ENCODE results near the gene SAXO2.
"Not testable (repeated sequence)": the region's sequence is repeated elsewhere in the genome, so short reads cannot be mapped to it uniquely, and the experiment has no call there.

The SAXO2 gene

DNA sequence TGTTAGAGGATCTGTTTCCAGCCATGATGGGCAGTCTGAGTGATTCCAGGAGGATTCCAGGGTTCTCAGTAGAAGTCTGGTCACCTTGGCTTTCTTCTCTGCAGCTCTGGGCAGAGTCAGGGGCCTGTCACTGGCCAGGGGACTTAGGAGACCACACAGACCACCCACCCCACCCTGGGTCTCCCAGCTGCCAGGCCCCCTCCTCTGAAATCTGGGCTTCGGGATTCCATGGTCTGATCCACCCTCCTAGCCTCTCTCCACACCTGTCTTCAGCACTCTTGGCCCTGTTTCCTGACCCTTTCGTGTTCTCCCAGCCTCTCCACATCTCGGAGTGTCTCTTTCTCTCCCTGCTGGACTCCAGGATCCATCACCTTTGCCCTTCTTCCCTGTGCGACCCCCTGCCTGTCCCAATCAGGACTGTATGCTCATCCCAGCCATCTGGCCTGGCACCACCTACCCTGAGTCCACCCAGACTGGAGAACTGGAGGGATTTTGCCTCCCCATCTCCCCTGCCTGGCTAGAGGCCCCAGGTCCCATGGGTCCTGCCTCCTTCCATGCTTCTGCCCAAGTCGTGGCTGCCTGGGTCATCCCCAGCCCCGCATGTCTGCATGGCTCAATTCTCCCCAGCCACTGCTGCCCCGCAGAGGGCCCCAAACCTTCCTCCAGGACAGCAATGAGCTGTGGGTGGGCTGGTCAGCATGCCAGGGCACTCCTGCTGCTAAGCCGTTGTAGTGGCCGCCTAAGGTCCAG lies 52.3 kb downstream of the SAXO2 start:
- no peak for DNase-seq

DNA sequence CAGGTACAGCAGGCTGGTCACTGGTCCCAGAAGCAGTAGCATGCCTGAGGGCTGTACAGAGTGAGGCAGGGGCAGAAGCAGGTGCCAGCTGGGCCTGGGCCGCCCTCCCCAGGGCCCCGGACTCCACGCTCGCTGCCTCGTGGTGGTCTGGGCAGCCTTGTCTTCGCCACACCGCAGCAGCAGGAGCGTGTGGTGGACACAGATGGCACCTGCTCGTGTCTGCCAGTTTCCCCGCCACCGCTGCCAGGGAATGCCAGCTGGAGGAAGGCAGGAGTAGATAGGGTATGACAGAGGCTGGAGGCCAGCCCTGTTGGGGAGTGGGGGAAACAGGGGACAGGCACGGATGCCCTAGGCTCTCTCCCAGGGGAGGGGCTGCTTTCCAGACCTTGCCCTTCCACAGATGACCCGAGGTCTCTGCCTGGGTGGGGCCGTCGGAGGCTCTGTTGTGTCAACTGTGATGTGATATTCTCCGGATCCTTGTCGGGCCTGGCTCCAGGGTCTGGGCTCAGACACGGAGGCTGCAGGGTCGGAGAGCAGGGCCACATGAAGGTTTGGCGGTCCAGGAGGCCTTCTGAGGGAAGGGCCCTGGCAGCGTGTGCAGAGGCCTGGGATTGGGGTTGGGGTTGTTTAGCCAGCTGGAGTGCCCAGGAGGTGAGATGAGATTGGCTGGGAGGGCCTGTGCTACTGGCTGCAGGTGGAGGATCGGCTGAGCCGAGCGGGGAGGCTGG lies 53.1 kb downstream of the SAXO2 start:
- DNase-seq = no peak

DNA sequence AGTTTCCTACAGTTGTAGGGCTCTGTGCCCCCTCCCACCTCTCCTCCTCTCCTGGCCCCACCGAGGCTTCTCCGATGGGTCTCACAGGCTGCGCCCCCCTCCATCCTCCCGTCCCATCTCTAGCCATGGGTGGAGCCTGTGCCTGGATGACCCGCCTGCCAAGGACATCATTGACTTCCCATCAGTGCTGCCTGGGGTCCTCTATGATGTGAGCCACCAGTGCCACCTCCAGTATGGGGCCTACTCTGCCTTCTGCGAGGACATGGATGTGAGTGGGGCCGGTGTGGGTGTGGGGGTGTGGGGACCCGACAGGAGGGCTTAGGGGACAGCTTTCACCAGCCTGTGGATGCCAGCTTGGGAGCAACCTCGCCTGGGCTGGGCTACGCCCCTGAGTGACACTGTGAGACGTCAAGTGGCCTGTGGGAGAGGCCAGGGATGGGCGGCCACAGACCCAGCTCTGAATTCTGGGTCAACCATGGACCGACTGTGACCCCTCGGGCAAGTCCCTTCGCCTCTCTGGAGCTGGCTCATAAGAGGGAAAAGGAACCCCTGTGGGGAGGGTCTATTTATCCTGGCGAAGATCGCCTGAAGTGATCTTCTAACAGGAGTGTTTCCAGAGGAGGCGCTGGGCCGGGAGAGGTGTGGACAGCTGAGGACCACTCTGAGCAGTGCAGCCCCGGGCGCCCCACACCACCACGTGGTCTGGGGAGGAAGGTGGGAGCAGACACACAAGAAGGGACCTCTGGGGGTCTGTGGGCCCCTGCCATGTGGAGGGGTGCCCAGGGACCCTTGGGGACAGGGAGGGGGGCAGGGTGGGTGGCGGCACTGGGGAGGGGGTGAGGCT lies 53.9 kb downstream of the SAXO2 start:
- DNase-seq = not testable (repeated sequence)

DNA sequence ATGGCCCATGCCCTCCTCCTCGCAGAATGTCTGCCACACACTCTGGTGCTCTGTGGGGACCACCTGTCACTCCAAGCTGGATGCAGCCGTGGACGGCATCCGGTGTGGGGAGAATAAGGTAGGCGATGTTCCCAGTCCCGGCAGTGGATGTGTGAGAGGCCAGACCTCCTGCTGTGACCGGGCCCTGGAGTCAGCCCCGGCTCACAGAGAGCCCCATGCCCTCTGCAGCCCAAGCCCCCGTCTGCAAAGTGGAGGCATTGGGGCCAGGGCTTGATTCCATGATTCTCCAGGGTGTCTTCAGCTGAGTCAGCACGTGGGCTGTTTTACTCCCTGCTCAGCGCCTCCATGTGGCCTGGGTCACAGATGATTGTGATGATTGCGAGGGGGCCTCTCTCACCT lies 54.5 kb downstream of the SAXO2 start:
- no peak for DNase-seq

DNA sequence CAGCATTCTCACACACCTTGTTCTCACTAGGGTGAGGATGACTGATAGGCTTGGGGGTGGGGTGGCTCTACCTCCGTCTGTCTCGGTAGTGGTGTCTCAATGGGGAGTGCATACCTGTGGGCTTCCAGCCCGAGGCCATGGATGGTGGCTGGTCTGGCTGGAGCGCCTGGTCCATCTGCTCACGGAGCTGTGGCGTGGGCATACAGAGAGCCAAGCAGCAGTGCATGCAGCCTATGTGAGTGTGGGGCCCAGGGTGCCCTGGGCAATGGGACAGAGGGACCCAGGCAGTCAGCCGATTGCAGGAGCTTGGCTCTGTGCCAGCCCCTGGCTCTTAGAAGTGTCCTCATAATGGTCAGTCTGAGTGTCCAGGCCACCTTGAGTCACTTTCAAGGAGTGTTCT lies 54.9 kb downstream of the SAXO2 start:
- not testable (repeated sequence) for DNase-seq

DNA sequence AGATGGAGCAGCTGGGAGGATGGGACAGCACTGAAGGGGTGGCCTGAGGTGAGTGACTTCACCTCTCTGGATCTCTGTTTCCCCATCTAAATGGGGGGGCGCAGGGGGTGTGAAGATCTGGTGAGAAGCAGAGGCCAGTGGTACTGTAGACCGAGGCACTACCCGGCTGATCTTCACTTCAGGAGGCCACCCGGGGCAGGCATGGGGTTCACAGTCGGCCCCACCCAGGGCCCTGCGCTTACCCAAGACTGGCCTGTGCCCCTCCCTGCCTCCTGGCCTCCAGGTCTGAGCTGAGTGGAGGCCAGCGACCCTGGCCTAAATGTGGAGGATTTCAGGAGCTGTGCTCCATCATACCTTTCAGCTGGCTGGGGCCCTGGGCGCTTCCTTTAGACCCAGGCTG lies 55.7 kb downstream of the SAXO2 start:
- not testable (repeated sequence) for DNase-seq

DNA sequence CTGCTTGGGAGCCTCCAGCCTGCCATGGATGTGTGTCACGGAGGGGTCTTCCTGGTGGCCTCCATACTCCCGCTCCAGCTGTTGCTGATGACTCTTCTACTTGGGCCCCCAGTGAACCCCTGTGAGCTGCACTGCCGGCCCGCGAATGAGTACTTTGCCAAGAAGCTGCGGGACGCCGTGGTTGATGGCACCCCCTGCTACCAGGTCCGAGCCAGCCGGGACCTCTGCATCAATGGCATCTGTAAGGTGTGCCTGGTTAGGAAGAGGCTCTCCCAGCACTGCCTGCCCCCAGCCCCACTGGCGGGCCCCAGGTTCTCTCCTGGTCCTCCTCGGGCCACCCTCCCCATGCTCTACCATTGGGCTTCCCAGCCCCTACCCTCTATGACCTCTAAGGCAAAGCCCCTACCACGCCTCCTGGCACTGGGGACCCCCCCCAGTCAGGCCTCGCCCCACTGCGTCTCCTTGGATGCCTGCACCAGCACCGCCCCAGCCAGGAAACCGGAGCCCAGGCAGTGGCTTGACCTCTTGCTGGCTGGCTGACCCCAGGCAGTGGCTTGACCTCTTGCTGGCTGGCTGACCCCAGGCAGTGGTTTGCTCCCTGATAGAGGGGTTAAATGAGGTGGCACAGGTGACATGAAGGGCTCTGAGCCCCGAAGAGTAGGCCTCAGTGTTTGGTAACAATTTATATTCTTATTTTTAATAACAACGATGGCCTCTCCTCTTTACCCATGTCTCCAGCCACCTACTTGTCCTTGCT lies 57.1 kb downstream of the SAXO2 start:
- DNase-seq = not testable (repeated sequence)

DNA sequence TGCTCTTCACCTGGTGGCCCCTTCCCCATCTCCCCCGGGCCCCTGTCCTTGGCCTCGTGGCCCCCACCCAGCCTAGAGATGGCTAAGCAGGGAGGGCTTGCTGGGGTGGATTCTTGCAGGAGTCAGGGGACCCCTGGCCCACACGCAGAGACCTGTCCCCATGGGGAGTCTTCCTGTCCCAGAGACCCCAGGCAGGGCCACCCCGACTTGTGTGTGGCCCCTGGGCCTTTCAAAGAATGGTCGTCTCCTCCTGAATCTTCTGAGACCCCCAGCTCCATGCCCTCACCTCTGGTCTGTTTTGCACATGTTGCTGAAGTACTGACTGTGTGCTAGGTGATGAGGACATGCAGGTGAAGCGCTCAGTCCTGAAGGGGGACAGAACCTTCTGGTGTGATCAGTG lies 58.2 kb downstream of the SAXO2 start:
- not testable (repeated sequence) for DNase-seq

DNA sequence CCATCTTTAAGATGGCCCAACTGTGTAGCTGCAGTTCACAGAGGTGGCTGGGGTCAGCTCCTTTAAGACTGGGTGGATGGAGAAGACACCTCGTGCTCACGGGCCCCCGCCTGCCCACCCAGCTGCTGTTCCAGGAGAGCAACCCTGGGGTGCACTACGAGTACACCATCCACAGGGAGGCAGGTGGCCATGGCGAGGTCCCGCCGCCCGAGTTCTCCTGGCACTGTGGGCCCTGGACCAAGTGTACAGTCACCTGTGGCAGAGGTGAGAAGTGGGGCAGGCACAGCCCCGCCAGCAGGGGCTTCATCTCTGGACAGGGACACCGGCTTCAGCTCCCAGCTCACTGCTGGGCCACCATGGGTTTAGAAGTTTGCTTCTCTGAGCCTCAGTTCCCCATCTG lies 59.9 kb downstream of the SAXO2 start:
- DNase-seq = not testable (repeated sequence)

DNA sequence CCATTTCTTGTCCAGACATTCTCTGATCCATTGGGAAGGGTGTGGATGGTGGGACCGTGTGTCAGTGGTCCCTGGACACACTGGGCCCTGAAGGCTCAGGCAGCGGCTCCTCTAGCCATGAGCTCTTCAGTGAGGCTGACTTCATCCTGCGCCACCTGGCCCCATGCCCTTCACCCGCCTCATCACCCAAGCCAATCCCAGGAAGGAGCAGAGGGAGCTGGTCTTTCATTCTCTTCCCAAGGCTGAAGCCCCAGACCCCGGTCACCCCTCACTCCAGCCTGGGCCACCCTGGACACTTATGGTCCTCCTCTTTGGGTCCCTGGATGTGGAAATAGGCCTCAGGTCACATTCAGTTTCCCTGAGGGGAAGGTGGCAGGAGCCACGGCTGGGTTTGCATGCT lies 62.2 kb downstream of the SAXO2 start:
- not testable (repeated sequence) for DNase-seq

DNA sequence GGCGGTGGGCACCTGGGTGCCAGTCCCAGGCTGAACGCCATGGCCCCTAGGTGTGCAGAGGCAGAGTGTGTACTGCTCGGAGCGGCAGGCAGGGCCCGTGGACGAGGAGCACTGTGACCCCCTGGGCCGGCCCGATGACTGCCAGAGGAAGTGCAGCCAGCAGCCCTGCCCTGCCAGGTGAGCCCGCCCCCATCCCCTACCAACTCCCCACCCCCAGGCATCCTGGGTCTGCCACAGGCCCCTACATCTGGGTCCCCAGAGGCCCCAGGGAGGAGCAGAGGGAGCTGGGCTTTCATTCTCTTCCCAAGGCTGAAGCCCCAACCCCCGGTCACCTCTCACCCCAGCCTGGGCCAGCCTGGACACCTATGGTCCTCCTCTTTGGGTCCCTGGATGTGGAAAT lies 63.0 kb downstream of the SAXO2 start:
- not testable (repeated sequence) for DNase-seq

DNA sequence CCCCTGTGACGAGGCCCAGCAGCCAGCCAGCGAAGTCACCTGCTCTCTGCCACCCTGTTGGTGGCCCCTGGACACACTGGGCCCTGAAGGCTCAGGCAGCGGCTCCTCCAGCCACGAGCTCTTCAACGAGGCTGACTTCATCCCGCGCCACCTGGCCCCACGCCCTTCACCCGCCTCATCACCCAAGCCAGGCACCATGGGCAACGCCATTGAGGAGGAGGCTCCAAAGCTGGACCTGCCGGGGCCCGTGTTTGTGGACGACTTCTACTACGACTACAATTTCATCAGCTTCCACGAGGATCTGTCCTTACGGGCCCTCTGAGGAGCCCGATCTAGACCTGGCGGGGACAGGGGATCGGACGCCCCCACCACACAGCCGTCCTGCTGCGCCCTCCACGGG lies 64.3 kb downstream of the SAXO2 start:
- not testable (repeated sequence) for DNase-seq

DNA sequence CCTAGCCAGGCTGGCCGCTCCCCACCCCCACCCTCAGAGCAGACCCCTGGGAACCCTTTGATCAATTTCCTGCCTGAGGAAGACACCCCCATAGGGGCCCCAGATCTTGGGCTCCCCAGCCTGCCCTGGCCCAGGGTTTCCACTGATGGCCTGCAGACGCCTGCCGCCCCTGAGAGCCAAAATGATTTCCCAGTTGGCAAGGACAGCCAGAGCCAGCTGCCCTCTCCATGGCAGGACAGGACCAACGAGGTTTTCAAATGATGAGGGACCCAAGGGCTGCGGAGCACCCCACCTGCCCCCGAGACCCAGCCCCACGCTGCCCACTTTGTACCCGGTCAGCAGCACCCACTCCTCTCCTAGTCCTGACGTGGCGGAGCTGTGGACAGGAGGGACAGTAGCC lies 64.8 kb downstream of the SAXO2 start:
- not testable (repeated sequence) for DNase-seq

DNA sequence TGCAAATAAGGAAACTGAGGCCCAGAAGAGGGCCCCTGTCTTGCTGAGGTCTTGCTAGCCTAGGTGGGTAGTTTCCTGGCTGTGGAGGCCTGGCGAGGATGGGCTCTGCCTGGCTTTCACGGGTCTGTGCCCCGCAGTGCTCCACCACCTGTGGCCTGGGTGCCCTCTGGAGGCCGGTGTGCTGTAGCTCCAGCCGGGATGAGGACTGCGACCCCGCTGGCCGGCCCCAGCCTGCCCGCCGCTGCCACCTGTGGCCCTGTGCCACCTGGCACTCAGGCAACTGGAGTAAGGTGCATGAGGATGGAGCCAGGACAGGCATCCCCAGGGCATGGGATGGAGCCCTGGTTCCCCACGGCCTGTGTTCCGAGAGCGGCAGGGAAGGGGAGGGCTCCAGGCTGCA lies 66.4 kb downstream of the SAXO2 start:
- DNase-seq = not testable (repeated sequence)

DNA sequence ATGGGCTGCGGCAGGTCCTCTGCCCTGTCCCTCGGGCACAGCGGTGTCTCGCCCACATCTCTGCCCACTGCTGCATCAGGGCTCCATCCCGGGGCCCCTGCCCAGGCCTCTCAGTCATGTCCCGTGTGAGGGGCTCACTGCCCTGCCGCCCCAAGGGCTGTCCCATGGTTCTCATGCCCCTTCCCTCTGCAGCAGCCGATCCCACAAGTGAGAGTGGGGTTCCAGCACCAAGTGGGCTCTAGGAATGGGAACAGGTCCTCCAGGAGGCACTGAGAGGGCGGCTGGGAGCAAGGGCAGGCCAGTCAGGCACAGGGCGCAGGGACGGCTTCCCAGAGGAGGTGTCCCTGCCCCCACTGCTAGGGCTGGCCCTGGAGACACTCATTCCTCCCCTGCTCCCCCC lies 68.3 kb downstream of the SAXO2 start:
- DNase-seq = not testable (repeated sequence)

DNA sequence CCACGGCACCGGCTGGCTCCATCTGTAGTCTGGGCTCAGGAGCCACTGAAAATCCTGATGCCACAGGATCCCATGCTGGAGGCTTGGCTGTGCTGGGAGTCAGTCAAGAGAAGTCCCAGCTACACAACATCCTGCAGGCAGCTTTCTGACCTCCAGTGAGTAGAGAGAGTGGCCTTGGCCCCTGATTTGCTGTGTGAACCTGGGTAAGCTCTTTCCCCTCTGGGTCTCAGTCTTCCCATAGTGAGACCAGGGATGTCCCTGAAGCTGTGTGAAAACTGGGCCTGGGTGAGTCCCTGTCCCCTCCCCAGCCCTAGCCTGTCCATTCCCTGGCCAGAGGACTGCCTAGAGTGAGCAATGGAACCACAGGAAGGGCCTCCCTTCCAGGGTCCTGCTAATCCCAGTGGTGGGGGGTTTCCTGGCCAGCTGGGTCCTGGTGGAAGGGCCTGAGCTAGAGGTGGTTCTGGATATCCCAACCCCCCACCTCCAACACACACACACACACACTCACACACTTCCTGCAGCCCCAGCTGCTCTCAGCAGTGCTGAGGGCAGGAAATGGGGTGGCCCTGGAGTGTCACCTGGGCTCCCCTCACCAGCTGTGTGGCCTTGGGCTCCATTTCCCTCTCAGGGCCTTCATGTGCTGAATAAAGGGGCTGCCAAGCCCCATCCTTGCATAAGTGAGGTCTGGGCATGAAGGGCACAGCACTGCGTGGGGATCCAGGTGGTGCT lies 69.1 kb downstream of the SAXO2 start:
- not testable (repeated sequence) for DNase-seq

DNA sequence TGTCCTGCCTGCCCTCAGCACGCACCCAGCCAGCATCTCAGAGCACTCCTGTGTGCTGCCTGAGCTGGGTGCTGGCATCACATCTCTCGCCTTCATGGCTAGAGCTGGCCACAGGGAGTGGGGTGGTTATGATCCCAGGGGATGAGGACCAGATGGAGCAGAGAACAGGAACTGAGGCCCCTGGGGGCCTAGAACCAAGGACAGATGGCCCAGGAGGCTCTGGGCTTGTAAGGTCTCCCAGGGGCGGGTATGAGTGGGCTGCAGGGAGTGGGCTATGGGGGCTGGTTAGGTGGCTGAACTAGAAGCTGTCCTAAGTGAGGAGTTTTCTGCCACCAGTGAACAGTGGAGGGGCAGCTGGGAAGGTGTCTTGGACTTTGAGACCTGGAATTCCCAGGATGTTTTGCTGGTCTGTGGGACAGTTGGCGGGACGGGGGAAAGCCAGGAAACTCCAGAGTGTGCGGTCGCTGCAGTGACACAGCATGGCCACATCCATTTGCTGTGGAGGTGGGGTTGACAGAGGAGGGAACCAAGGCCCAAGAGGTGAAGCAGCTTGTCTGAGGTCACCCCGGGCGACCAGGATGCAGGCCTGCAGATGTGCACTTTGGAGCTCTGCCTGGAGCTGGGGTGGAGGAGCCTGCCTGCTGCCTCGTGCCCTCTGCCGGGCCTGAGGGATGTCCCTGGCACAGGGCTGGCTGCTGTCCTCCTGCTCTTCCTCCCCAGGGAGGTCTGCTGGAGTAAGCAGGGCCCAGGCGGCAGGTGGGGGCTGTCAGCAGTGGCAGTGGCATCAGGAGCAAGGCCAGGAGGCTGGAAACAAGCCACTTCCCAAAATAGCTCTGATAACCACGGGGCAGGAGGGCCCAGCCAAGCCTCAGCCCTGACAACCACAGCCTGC lies 70.3 kb downstream of the SAXO2 start:
- not testable (repeated sequence) for DNase-seq

DNA sequence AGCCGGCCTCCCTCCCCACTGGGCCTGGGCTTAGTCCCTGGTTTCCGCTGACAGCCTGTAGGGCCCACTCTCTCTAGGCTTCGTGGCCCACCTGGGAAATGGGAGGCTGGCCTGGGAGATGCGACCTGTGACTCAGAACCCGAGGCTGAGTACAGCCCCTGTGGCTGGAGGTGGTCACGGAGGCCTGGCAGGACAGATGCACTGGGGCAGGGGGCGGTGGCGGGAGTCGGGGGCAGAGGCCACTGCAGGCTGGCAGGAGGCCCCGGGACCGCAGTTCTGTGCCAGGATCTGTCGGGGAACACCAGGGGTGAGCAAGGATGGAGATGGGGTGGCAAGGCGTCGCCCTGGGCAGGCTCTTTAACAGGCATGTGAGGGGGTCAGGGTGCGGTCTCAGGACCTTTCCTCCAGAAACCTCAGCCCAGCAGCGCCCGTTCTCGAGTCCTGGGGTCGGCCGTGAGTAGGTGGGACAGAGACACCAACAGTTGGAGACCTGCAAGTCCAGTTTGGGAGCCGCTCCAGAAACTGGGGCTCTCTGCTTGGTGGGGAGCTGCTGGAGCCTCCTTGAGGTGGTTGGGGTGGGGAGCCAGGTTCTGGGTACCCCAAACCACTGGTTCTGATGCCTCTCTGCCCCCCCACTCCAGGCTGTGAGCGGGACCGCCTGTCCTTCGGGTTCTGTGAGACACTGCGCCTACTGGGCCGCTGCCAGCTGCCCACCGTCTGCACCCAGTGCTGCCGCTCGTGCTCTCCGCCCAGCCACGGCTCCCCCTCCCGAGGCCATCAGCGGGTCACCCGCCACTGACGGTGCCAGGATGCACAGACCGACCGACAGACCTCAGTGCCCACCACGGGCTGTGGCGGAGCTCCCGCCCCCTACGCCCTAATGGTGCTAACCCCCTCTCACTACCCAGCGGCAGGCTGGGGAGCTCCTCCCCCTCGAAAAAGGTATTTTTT lies 71.3 kb downstream of the SAXO2 start:
- DNase-seq = not testable (repeated sequence)
